GM19395 (cell line): ENCODE measurements around the gene PLEKHG4B.

ENCODE experiments used
- ATAC-seq: cut with Tn5 transposase; IDR thresholded peaks from one replicate; pipeline ENCODE4 v1.9.1; 2021; ENCODE audit warnings: mild to moderate bottlenecking, moderate library complexity; ENCODE audit not compliant: unreplicated experiment

PLEKHG4B gene

DNA sequence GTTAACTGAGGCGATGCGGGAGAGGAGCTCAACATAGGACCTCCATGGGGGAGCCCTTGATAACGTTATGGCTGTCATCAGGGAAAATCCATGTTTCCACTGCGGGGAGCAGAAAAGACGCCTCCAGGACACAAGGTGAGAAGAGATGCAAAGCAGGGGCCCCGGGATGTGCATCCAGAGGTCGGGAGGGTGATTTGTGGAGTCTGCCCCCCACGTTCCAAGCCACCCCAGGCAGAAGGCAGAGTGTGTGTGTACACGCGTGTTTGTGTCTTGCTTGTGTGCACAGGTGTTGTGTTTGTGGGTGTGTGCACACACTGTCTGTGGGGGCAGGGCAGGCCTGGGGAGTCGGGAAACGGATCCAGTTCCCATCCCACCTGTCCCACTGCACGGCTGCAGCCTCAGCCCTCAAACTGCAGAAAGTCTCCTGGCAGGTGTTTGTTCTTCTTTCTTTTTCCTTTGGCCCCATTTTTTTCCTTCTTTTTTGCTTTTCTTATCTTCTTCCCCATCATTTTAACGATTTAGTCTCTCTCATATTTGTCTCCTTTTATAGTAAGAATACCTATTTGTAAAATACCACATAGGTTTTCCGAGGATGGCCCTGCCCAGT lies 17.4 kb upstream of the PLEKHG4B start:
- ATAC-seq = no peak

DNA sequence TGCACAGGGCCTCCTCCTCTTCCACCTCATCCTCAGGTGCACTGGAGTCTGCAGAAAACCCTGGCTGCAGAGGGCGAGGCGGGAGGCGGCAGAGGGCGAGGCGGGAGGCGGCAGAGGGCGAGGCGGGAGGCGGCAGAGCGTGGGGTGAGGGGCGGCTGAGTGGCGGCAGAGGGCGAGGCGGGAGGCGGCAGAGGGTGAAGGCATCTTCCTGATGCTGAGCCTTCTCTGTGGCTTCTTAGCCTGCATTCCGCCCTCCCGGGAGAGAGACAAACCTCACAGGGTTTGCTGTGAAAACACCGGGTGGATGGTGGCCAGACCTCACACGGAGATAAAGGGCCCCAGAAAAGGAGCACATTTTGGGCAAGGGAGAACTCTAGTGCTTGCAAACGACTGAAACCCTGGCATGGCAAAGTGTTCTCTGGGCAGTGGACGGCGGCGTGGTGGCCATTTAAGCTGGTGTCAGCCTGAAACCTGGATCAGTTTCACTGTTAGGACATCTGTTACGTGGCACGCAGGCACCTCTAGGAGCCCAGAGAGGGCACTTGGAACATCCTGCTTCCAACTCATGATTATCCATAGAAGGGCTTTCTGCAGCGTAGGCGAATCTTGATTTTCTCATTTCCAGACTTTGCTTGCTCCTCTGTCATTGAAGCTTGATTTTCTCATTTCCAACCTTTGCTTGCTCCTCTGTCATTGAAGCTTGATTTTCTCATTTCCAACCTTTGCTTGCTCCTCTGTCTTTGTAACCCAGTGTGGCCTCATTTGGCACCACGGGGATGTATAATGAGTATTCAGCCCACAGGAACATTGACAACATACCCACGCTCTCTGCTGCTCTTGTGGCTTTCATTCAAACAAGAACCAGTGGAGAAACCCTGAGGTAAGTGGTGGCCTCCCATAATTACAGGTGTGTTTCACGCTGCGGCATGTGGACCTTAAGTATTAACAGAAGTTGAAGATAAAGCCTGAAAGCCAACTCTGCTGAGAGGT lies 16.3 kb upstream of the PLEKHG4B start:
- ATAC-seq = no peak

DNA sequence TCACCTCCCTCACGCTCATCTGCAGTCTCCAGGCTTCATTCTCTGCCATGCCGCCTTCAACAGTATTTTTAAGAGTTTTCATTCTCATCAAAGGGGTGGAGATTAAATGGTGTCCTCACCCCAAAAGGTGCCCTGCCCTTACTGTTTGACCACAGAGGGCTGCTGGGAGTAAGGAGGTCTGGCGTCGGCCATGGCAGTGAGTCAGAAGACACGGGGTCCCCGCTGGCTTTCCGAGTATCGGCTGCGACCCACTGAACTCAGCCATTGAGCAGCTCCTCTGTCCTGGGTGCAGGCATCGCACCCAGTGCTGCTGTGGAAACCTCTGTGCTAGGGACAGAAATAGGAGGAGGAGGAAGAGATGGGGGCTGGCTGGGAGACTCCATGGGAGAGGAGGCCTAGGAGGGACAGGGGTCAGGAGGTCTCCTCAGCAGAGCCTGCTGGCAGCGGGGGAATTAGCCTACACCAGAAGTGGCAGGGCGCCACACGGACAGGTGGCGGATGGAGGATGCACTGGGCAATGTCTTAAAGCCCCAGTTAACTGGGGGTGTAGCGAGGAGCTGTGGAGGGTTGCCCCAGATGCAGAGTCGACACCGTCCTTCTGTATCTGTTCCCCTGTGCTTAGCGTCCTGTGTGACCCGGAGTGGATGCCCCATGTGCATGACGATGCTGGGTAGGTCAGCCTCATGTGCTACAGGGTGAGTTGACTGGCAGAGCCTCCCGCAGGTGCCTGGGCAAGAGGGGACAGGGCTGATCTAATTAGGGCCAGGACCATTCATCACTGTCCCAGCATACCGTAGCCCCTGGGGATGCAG lies 15.4 kb upstream of the PLEKHG4B start:
- no peak for ATAC-seq

DNA sequence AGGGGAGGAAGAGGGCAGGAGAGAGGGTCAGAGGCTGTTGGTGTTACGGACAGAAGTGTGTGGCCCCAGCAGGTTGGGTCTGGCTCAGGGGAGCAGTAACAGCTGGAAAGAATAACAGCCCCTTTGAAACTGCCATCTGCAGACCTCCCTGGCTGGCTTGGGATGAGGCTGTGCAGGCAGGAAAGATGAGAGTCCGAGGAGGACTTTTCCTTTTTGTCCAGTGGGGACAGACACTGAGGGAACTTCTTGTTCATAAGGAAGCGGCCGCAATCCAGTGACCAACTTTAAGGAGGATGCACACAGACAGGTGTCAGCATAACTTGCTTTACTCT lies 14.8 kb upstream of the PLEKHG4B start:
- no peak for ATAC-seq

DNA sequence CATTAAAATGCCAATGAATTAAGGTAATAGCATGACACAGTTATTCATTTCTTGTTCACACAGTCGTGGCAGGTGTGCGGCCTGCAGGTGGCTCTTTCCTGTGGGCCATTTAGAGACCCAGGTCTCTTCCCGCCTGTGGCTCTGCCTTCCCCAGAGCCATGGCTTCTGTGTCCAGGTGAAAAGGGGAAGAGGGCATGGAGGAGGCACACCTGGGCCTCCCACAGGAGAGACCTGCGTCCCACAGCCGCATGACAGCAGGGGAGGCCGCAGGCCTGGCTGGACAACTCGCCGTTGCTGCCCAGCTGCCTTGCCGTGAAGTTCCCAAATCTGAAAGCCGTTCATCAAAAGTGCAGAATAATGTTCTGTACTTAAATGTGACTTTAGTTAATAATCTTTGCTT lies 14.4 kb upstream of the PLEKHG4B start:
- no peak for ATAC-seq

DNA sequence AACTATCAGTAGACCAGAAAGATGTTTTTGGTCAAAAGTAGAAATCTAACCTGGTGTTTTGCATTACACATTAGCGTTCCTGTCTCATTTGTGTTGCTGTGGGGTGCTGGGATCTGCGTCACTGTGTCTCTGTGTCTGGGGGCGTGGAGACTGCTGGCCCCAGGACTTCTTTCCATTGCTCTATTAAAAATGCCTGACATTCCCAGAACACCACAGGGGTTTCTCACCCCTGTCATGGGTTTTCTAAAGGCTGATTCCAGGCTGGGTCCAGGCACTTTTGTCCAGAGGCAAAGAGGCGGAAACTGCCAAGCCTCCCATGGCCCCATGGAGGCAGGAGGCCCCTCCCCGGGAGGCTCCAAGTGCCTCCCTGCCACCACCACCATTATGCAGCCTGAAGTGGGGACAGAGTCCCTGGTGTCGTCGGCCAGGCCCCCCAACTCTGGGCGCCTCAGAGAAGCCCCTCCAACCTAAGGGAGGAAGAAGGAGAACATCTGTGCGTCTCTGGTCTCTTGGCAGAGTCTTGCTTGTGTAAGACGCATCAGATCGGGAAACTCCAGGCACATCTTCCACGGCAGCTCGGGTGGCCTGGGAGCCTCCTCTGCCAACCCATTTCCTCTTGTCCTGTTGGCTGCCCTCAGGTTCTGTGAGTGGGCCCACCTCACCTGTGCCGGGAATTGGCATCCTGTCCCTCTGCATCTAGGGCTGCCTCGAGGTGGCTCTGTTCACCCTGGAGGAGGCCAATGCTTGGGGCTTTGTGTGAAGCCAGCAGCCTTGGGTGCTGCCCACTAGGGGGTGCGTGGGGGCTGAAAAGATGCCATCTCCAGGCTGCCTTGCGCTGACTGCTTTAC lies 13.8 kb upstream of the PLEKHG4B start:
- ATAC-seq = no peak

DNA sequence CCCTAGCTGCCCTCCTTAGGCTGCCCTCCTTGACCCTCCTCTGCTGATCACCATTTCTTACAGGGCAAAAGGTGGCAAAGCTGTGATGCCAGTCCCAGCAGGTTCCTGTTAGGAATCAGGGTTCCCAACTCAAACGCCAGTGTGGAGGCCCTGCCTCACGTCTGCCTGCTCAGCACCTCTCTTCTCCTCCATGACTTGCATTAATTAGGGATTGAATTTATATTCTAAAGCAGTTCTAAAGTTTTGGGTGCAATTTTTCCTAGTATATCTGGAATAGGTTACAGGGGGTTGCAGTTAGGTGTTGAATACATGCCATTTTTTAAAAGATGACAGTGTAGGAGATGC lies 13.2 kb upstream of the PLEKHG4B start:
- ATAC-seq = no peak

DNA sequence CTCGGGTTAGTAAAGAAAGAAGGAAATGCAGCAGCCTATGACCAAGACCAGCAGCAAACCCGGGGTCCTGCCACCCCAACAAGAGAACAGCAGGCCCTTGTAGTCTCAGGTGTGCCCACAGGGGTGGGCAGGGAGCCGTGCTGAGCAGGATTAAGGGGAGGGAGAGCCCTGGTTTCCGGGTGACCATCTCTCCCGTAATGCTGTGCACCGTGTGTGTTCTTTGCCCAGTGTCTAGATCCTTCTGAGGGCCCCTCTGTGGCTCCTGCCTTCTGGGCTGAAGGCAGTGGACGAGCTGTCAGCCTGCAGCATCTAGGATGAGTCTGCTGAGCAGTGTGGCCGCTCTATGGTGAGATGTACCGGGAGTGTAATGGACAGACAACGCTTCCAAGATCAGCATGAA lies 12.7 kb upstream of the PLEKHG4B start:
- ATAC-seq = no peak

DNA sequence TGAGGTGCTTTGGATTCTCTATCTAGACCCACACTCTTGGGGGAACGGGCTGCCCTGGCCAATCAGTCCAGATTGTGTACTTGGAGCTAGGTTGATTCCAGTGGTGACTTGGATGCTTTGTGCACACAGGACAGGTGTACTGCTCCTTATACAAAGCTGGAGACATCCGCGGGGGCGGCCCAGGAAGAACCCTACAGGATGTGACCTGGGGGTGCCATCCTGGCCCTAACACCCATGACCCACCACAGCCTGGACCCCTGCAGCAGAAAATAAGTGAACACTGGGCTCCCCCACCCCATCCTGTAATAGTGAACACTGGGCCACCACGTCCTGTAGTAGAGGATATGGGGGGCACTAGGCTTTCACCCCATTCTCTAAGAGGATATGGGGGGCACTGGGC lies 12.1 kb upstream of the PLEKHG4B start:
- no peak for ATAC-seq

DNA sequence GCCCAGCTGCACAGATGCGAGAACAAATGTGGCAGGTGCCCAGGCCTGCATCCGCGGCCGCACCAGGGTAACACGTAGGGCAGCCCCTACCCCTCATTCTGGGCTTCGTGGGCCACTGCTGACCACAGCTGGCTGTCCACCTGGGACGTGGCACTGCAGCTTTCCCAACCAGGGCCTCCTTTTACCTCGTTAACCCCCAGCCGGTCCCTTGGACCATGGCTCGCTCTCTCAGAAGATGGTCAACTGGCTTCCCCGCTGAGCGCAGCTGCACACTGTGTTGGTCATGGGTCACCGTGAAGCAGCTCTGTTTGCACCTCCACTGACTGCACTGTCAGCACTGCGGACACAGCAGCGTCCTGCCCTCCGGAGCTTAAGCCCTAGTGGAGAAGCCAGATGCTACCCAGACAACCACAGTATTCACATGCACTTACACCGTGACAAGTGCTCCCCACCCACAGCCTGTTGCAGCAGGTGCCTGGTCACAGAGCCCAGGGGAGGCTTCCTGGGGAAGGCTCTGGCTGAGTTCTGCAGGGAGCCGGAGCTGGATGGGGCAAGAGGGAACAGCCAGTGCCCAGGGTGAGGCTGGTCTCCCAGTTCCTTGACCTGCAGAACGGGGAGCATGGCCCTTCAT lies 10.5 kb upstream of the PLEKHG4B start:
- ATAC-seq = no peak

DNA sequence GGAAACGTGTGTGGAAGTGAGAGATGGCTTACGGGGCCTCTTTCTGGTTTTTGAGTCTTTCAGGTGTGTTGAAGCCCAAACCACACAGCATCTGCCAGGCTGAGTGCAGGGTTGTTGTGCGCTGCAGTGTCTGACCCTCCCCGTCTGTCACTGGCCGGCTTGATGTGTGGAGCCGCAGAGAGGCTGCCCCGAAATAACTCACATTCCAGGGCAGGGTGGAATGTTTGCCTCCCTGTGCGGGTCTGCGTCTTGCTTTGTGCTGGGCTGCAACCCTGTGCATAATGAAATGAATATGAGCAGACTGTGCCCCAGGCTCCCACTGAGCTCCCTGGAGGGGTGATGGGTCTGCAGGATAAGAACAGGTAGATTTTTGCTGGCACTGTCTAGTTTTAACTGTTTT lies 9.9 kb upstream of the PLEKHG4B start:
- ATAC-seq = no peak

DNA sequence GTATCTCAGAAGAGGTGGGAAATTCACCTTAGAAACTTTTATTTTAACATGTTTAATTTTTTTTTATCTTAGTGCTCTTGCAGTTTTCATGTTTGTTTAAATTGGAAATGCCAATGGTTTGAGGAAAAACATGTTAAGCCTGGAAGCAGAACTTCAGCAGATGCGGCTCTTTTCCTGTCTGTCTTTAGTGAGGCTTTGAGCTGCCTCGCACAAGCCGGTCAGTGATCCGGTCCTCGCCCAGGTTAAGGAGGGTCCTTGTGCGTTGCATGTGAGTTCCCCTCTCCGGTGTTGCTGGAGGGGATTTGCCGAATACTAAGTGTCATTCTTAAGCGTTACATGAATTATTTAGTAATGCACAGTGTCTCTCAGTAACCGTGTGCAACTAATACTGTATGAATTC lies 9.4 kb upstream of the PLEKHG4B start:
- ATAC-seq = no peak

DNA sequence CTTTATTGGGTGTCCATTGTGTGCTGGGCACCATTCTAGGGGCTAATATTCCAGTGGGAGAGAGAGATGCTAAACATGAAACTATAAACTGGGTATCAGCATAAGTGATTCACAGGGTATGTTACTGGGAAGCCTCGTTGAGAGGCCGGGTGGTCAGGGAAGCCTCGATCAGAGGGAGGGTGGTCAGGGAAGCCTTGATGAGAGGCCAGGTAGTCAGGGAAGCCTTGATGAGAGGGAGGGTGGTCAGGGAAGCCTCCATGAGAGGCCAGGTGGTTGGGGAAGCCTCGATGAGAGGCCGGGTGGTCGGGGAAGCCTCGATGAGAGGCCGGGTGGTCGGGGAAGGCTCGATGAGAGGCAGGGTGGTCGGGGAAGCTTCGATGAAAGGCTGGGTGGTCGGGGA lies 8.9 kb upstream of the PLEKHG4B start:
- ATAC-seq = no peak

DNA sequence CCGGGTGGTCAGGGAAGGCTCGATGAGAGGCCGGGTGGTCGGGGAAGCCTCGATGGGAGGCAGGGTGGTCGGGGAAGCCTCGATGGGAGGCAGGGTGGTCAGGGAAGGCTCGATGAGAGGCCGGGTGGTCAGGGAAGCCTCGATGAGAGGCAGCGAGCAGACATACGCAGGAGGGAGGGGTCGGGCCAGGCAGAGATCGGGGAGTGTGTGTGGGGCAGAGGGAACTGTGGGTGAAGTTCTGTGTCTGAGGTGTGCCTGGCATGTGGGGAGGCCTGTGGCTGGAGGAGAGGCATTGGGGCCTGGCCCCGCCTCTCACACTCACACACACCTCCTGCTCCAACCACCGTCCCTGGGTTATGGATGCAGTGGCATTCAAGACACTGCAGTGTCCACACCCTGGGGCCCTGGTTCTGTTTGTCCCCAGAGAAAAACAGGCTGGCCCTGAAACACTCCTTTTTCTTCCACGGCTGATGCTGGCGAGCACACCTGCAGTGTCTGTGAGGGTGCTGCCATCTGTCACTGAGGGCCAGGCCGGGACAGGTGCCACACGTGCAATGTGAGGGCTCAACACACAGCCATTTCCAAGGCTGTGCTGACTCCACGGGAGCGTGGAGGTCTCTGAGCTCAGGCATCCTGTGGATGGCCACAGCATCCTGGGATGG lies 6.5 kb upstream of the PLEKHG4B start:
- ATAC-seq = no peak

DNA sequence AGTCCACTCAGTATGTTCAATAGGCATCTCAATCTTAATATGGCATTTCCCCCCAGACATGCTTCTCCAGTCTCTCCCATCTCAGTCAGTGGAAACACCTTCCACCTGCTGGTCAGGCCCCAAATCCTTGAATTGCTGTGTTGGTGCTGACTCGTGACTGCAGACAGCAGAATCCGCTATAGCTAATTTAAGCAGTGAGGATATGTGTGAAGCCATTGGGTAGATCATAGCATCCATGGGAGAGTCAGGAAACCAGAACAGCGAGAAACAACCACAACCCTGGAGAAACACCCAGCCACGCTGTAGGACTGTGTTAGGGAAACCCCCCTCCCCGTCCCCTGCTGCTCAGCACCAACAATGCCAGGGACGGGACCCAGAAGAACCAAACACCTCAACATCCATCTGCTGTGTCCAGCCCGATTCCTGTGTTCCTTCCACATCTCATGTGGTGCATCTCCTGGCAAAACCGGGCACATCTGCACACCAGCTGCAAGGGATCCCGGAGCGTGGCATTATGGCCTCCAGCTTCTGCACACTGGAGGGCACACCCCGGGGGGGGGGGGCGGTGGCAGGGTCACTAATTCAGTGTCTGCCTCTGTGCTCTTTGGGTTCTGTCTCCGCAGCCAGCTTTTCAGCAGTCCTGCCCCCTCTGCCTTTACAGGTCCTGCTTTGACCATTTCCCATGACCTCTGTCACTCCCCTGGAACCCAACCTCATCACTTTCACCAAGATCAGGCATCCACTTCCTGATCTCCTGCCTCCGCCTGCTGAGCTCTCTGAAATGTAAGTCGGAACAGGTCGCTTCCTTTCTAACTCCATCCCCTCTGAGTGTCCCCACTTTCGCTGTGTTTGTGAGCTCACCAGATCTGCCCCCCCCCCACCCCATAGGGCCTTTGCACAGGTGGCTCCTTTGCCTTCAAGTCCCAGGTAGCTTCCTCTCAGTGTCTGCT lies 2.4 kb upstream of the PLEKHG4B start:
- ATAC-seq = no peak

DNA sequence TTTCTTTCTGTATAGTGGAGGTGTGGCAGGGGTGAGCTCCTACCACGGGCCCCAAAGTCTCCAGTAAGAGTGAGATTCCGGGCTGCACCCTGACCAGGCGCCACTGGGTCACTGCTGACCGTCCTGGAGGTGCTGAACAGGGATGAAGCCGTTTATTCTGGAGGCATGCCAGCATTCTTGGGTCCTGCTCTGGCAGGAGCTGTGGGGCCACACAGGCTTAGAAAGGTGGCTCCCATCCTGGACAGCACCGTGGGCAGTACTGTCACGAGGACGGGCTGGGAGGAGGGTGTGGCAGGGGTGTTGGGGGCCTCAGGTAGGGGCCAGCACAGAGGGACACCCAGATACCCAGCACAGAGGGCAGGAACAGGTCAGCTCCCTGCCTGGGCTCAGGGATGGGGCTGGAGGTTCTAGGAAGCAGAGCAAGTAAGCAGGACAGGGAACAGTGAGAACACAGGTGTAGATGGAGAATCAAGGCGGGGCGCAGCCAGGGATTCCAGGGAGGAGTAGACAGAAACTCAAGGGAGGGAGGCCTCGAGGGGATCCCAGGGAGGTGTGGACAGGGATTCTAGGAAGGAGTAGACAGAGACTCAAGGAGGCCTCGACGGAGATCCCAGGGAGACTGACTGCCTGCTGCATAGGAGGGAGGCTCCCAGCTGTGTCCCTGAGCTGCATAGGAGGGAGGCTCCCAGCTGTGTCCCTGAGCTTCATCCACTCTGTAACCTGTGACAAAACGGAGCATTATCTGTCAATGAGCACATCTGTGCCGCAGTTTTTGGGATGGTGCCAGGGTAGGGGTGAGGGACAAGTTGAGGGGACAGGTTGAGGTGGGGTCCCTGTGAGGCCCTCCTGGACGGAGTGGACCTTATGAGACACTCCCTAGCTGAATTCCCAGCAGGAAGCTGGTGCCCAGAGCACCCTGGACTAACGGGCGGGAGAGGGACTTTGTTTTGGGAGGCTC lies 1.1 kb upstream of the PLEKHG4B start:
- ATAC-seq = no peak

DNA sequence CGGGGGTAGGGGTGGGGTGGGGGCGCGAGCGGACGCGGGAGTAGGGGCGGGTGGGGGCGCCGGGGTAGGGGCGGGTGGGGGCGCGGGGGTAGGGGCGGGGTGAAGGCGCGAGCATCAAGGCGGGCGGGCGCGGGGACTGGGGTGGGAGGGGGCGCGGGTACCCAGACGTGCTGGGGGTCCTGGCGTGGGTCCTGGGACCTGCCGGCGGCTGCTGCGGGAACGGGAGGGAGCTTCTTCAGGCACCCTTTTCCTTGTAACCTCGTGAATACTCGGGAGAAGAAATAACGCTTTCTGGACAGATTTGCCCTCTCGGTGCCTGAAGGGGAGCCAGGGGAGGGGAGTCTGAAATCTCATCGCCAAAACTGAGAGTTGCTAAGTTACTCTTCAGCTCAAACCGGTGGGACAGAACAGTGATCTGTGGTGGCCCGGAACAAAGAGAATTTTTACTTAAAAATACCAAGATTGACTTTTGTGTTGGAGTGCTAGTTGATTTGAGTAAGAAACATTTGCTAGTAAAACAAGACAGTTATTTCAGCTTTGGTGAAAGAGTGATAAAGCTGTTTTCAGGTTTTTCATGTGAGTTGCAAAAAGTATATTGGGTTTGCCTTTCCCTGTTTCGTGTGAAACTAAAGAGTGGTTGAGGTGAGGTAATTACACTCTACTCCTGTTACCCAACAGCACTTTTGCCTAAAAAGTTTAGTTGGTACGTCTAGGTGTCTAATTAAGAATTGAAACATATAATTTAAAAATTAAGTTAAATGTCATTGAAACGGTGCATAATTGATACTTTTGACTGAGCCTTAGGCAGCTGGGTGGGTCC lies 643 bp downstream of the PLEKHG4B start:
- no peak for ATAC-seq
